Keratinocyte (primary cell): Measurements from ENCODE around the gene HS3ST3A1. TPM values are rescaled to one million over a fixed set of nuclear protein-coding genes. Genes with fewer than 3 reads are reported as not detected.

Source experiments
- DNase-seq: peaks from one replicate; pipeline ENCODE4 v3.0.0-alpha.2; 2011; ENCODE audit warnings: low read depth, missing footprints, low spot score
- FAIRE-seq: peaks from 2 replicates; lab custom pipeline; 2011; peaks lifted over from hg19 to GRCh38; lab: Jason Lieb, UNC
- H2AFZ ChIP-seq: 2 replicates; pipeline ENCODE4 v1.6.0; 2012; ENCODE audit warnings: low read length, control low read depth, inconsistent platforms; ENCODE audit not compliant: control insufficient read depth
- H3K27ac ChIP-seq: 2 replicates; pipeline ENCODE4 v1.5.1; 2011; ENCODE audit warnings: low read length; ENCODE audit not compliant: control insufficient read depth, insufficient read depth
- H3K27me3 ChIP-seq: 3 replicates; pipeline ENCODE4 v1.6.0; 2011; ENCODE audit warnings: low read length; ENCODE audit not compliant: control insufficient read depth, insufficient read depth; ENCODE audit errors: extremely low read depth
- H3K36me3 ChIP-seq, 2 experiments: 2 replicates in 1 of 2; 3 replicates in 1 of 2; pipeline ENCODE4 v1.5.1; 2011; ENCODE audit warnings: low read length in 2 of 2, mild to moderate bottlenecking in 1 of 2; ENCODE audit not compliant: control insufficient read depth in 2 of 2, insufficient read depth in 2 of 2; ENCODE audit errors: extremely low read depth in 1 of 2
- H3K4me1 ChIP-seq: 3 replicates; pipeline ENCODE4 v1.5.1; 2011; ENCODE audit warnings: low read length; ENCODE audit not compliant: control insufficient read depth, insufficient read depth; ENCODE audit errors: extremely low read depth
- H3K4me2 ChIP-seq: 3 replicates; pipeline ENCODE4 v1.6.0; 2011; ENCODE audit warnings: low read depth, low read length; ENCODE audit not compliant: control insufficient read depth, insufficient read depth; ENCODE audit errors: extremely low read depth
- H3K4me3 ChIP-seq, 3 experiments: fragments of 200-600 bp in 1 of 3; sonication (generic) in 1 of 3; 2 replicates in 2 of 3; 3 replicates in 1 of 3; pipeline ENCODE4 v1.5.1; 2011 to 2016; ENCODE audit warnings: low read length in 3 of 3, mild to moderate bottlenecking in 3 of 3, control low read depth in 2 of 3, inconsistent platforms in 1 of 3, low read depth in 1 of 3, mixed read lengths in 1 of 3, mixed run types in 1 of 3, moderate library complexity in 1 of 3; ENCODE audit not compliant: control insufficient read depth in 2 of 3, insufficient read depth in 2 of 3; ENCODE audit errors: extremely low read depth in 1 of 3
- H3K79me2 ChIP-seq: 2 replicates; pipeline ENCODE4 v1.6.0; 2012; ENCODE audit warnings: low read length; ENCODE audit not compliant: control insufficient read depth, insufficient read depth
- H3K9ac ChIP-seq: 3 replicates; pipeline ENCODE4 v1.6.0; 2011; ENCODE audit warnings: low read length; ENCODE audit not compliant: control insufficient read depth, insufficient read depth; ENCODE audit errors: extremely low read depth
- H3K9me1 ChIP-seq: 3 replicates; pipeline ENCODE4 v1.6.0; 2011; ENCODE audit warnings: low read length; ENCODE audit not compliant: control insufficient read depth, insufficient read depth; ENCODE audit errors: extremely low read depth
- H3K9me3 ChIP-seq: 2 replicates; pipeline ENCODE4 v1.5.1; 2012; ENCODE audit warnings: low read depth, low read length; ENCODE audit not compliant: control insufficient read depth
- H4K20me1 ChIP-seq: 3 replicates; pipeline ENCODE4 v1.6.0; 2011; ENCODE audit warnings: low read length; ENCODE audit not compliant: control insufficient read depth, insufficient read depth; ENCODE audit errors: extremely low read depth
- EZH2 ChIP-seq: IDR thresholded peaks from one replicate; pipeline ENCODE4 v1.6.1; 2012; ENCODE audit warnings: inconsistent platforms, mild to moderate bottlenecking, low read length, moderate library complexity
- dilution Hi-C: fragments of 300-500 bp; cut with MboI; formaldehyde crosslinking; loops from one replicate; pipeline ENCODE4 v1.7.0; 2020; ENCODE audit warnings: low sequenced_read_pairs; ENCODE audit not compliant: extremely low pct_ligation_motif_present
- polyA plus RNA-seq, 5 experiments: library from polyadenylated mRNA; depleted of rRNA in 3 of 5; stranded (reverse) in 3 of 5; stranded (forward) in 1 of 5; unstranded in 1 of 5; fragments of >200 nt; gene quantifications; 1 replicate in 1 of 5; 2 replicates in 3 of 5; 3 replicates in 1 of 5; pipeline versions ENCODE4 v1.2.1 to v1.2.3, GENCODE V29; 2011 to 2012; ENCODE audit warnings: missing spikeins in 2 of 5, low read depth in 1 of 5, low replicate concordance in 1 of 5
- TF ChIP-seq, protein P1 (sequence below), 3 experiments: IDR thresholded peaks in 1 of 3; conservative IDR thresholded peaks in 1 of 3; optimal IDR thresholded peaks in 1 of 3; 2 replicates in 2 of 3; 3 replicates in 1 of 3; pipeline versions ENCODE3 to v1.5.1; 2011; ENCODE audit warnings: low read length in 3 of 3, mild to moderate bottlenecking in 3 of 3, moderate library complexity in 2 of 3, control low read depth in 1 of 3, inconsistent platforms in 1 of 3; ENCODE audit not compliant: insufficient read depth in 2 of 3; ENCODE audit errors: extremely low read depth in 1 of 3

Gene HS3ST3A1
- polyA plus RNA-seq, 1 donor (not counting 4 experiments of a cell fraction or from before 2014, with no cell fraction given): 0.04 TPM

DNA sequence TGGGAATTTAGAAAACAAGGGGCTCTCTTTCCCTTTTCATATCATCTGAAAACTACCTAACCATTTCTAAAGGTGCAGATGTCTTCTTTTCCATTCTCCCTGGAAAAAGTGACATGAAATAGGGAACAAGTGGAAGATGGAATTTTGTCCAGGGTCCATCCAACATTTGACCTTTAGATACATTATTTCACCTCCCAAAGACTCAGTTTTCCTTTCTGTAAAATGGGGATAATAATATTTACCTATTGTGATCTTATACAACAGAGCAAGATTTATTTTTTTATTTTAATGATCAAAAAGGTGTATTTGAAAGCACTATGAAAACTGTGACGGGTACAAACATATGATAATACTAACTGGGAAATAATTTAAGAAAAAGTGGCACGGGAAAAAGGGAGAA, 106.3 kb downstream of the HS3ST3A1 start:
- Histone ChIP-seq H3K4me2 (no peak overlapping the region), H3K9ac (no peak overlapping the region), H3K4me1 (no peaks in the 10 kb centered on the region), H3K9me3 (no peaks in the 10 kb centered on the region), H3K9me1 (no peaks in the 10 kb centered on the region), H3K27ac (no peak overlapping the region), H2AFZ (no peak overlapping the region), H3K4me3 (no peak overlapping the region), H3K79me2 (no peaks in the 10 kb centered on the region), H3K27me3 (no peaks in the 10 kb centered on the region), H4K20me1 (no peaks in the 10 kb centered on the region), H3K36me3 (no peaks in the 10 kb centered on the region)
- FAIRE-seq: no peak
- dilution Hi-C loops: no loop called here
- no peak for DNase-seq
- TF ChIP-seq, protein P1, sequence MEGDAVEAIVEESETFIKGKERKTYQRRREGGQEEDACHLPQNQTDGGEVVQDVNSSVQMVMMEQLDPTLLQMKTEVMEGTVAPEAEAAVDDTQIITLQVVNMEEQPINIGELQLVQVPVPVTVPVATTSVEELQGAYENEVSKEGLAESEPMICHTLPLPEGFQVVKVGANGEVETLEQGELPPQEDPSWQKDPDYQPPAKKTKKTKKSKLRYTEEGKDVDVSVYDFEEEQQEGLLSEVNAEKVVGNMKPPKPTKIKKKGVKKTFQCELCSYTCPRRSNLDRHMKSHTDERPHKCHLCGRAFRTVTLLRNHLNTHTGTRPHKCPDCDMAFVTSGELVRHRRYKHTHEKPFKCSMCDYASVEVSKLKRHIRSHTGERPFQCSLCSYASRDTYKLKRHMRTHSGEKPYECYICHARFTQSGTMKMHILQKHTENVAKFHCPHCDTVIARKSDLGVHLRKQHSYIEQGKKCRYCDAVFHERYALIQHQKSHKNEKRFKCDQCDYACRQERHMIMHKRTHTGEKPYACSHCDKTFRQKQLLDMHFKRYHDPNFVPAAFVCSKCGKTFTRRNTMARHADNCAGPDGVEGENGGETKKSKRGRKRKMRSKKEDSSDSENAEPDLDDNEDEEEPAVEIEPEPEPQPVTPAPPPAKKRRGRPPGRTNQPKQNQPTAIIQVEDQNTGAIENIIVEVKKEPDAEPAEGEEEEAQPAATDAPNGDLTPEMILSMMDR (optimal IDR thresholded peaks at IDR 0.05 in 1 of 3, IDR thresholded peaks at IDR 0.05 in 1 of 3, conservative IDR thresholded peaks at IDR 0.05 in 1 of 3; ENCODE audit: extremely low read depth in 1 of 3, insufficient read depth in 2 of 3, low read length in 3 of 3): no peak
- TF ChIP-seq EZH2: no peak

GRCh38 chr17:13492737-13493122, 109.0 kb downstream of the HS3ST3A1 start:
- H3K9me3 ChIP-seq: no peaks in the 10 kb centered on the region
- no peaks in the 10 kb centered on the region for H3K27me3 ChIP-seq
- no peaks in the 10 kb centered on the region for H3K79me2 ChIP-seq
- no peak for FAIRE-seq
- H3K4me1 ChIP-seq: no peaks in the 10 kb centered on the region
- dilution Hi-C loops: no loop called here
- H3K4me3 ChIP-seq: no peak overlapping the region
- no peaks in the 10 kb centered on the region for H3K36me3 ChIP-seq
- H2AFZ ChIP-seq: no peak overlapping the region
- no peak overlapping the region for H3K4me2 ChIP-seq
- H3K27ac ChIP-seq: no peak overlapping the region
- TF ChIP-seq, protein P1 (optimal IDR thresholded peaks at IDR 0.05 in 1 of 3, IDR thresholded peaks at IDR 0.05 in 1 of 3, conservative IDR thresholded peaks at IDR 0.05 in 1 of 3; ENCODE audit: extremely low read depth in 1 of 3, insufficient read depth in 2 of 3, low read length in 3 of 3): no peak
- no peak for TF ChIP-seq EZH2
- no peaks in the 10 kb centered on the region for H3K9me1 ChIP-seq
- no peak for DNase-seq
- H4K20me1 ChIP-seq: no peaks in the 10 kb centered on the region
- H3K9ac ChIP-seq: no peak overlapping the region
